GM12865 (cell line): ENCODE measurements around the gene UBR1.
"Not testable (repeated sequence)": the region's sequence is repeated elsewhere in the genome, so short reads cannot be mapped to it uniquely, and the experiment has no call there.

Source experiments
- DNase-seq: peaks from one replicate; pipeline ENCODE4 v3.0.0; 2010; ENCODE audit warnings: low read depth
- H3K4me3 ChIP-seq: 2 replicates; pipeline ENCODE4 v1.5.1; 2011; ENCODE audit warnings: mild to moderate bottlenecking, low read depth, low read length, control low read depth
- CTCF ChIP-seq: IDR thresholded peaks from 2 replicates; pipeline ENCODE4 v1.5.1; 2011; ENCODE audit warnings: low read length, control low read depth, low read depth, inconsistent platforms; ENCODE audit not compliant: insufficient read depth; ENCODE audit errors: missing control alignments

The UBR1 gene

GRCh38 chr15:43029476-43029875 lies 76.4 kb downstream of the UBR1 start:
- no peak overlapping the region for H3K4me3 ChIP-seq
- no peak for DNase-seq
- TF ChIP-seq CTCF, result no peak

GRCh38 chr15:43025150-43025549 lies 80.7 kb downstream of the UBR1 start:
- no peak for DNase-seq
- TF ChIP-seq CTCF, result no peak
- H3K4me3 ChIP-seq, result no peak overlapping the region

- not testable (repeated sequence) for H3K4me3 ChIP-seq, DNase-seq
Observed at GRCh38 chr15:43014671-43015070, 91.2 kb downstream of the UBR1 start.

- no peak for DNase-seq
- H3K4me3 ChIP-seq, result no peak overlapping the region
- TF ChIP-seq CTCF, result no peak
Observed at GRCh38 chr15:43009206-43009605, 96.6 kb downstream of the UBR1 start.

GRCh38 chr15:43008150-43008549 lies 97.7 kb downstream of the UBR1 start:
- no peak for DNase-seq
- no peak overlapping the region for H3K4me3 ChIP-seq
- no peak for TF ChIP-seq CTCF

GRCh38 chr15:43007551-43007950 lies 98.3 kb downstream of the UBR1 start:
- TF ChIP-seq CTCF, result no peak
- no peak for DNase-seq
- H3K4me3 ChIP-seq, result no peak overlapping the region

- no peak overlapping the region for H3K4me3 ChIP-seq
- TF ChIP-seq CTCF, result no peak
- no peak for DNase-seq
Observed at GRCh38 chr15:43006991-43007390, 98.8 kb downstream of the UBR1 start.

- not testable (repeated sequence) for DNase-seq, H3K4me3 ChIP-seq
Observed at GRCh38 chr15:43004886-43005595, 100.8 kb downstream of the UBR1 start.
